Left lung (tissue), 10 donors: Measurements from ENCODE around the gene HRAS. TPM values are rescaled to one million over a fixed set of nuclear protein-coding genes. Genes with fewer than 3 reads are reported as not detected.

Experiments used
- ATAC-seq: fragments of 200-7000 bp; cut with Tn5 transposase; one replicate; pipeline ENCODE4 v1.9.1; 2020; ENCODE audit warnings: moderate library complexity
- DNase-seq, 4 donors: peaks; one replicate each; pipeline ENCODE4 v3.0.0-alpha.2; 2013 to 2020
- H3K27ac ChIP-seq, 2 donors: fragments of 200-600 bp; sonication (generic) in 1 of 2; one replicate each; pipeline versions ENCODE4 v1.5.0 to v1.8.0; 2020 to 2021
- H3K27me3 ChIP-seq, 2 donors: fragments of 200-600 bp; sonication (generic) in 1 of 2; one replicate each; pipeline versions ENCODE4 v1.5.0 to v1.8.0; 2020 to 2021
- H3K36me3 ChIP-seq, 2 donors: fragments of 200-600 bp; sonication (generic) in 1 of 2; one replicate each; pipeline versions ENCODE4 v1.5.0 to v1.8.0; 2020 to 2021
- H3K4me1 ChIP-seq, 2 donors: fragments of 200-600 bp; one replicate each; pipeline ENCODE4 v1.8.0; 2021
- H3K4me3 ChIP-seq, 2 donors: fragments of 200-600 bp; sonication (generic) in 1 of 2; one replicate each; pipeline versions ENCODE4 v1.5.0 to v1.8.0; 2020 to 2021; ENCODE audit warnings: mild to moderate bottlenecking in 1 of 2
- H3K9me3 ChIP-seq, 2 donors: fragments of 200-600 bp; sonication (generic) in 1 of 2; one replicate each; pipeline versions ENCODE4 v1.5.0 to v1.8.0; 2020 to 2021
- CTCF ChIP-seq, 2 donors: fragments of 200-600 bp; sonication (generic) in 1 of 2; IDR thresholded peaks; one replicate each; pipeline versions ENCODE4 v1.5.0 to v1.8.0; 2021; ENCODE audit warnings: antibody characterized with exemption in 2 of 2
- intact Hi-C, 2 donors: fragments of 100-400 bp; cut with DNase I; formaldehyde crosslinking; loops; one replicate each; pipeline versions ENCODE4 v1.11.2 to v1.14.2; 2022
- polyA plus RNA-seq, 6 donors: library from polyadenylated mRNA; unstranded; fragments of 120-200 nt; gene quantifications; one replicate each; pipeline ENCODE4 v1.2.1, GENCODE V29; 2013; ENCODE audit not compliant: insufficient read length in 6 of 6
- total RNA-seq, 2 donors: library from RNA; stranded (reverse); fragmentation: NEBNext Ultra II Directional; extraction: Animal tissue kit (Norgen Biotek cat#: 25700); gene quantifications; one replicate each; pipeline ENCODE4 v1.2.1, GENCODE V29; 2021
- donor health status: DM: no; HTN: yes; CAD: no.
- donor health status: DM: no; HTN: no; CAD: no.

HRAS gene
- total and polyA plus RNA-seq, 8 donors = 32.4 to 52.4 (median 37.9) TPM

GRCh38 chr11:567011-567628 lies 31.7 kb upstream of the HRAS start:
- intact Hi-C loops = no loop called here
- ATAC-seq (no peak), DNase-seq (no peak)
- TF ChIP-seq CTCF (IDR thresholded peaks at IDR 0.05) = no peak
- Histone ChIP-seq H3K4me1 (peaks cover 6 to 27% of the 10 kb centered on the region in 2 donors), H3K27ac (no peak overlapping the region), H3K4me3 (peak overlapping the region in 1 of 2 donors; percentile 53), H3K27me3 (peaks cover 0 to 19% of the 10 kb centered on the region in 2 donors), H3K36me3 (peaks cover 0 to 13% of the 10 kb centered on the region in 2 donors), H3K9me3 (no peaks in the 10 kb centered on the region)

- intact Hi-C loops = no loop called here
Measured at GRCh38 chr11:565921-566509, 30.6 kb upstream of the HRAS start.

GRCh38 chr11:563812-564578 lies 28.6 kb upstream of the HRAS start:
- Histone ChIP-seq H3K36me3 (peaks cover 0 to 13% of the 10 kb centered on the region in 2 donors), H3K27ac (no peak overlapping the region), H3K9me3 (no peaks in the 10 kb centered on the region), H3K4me3 (no peak overlapping the region), H3K27me3 (peaks cover 0 to 20% of the 10 kb centered on the region in 2 donors), H3K4me1 (peaks cover 9 to 44% of the 10 kb centered on the region in 2 donors)
- DNase-seq = peak in 1 of 4 donors; percentile 55
- intact Hi-C loops = no loop called here
- no peak for TF ChIP-seq CTCF (IDR thresholded peaks at IDR 0.05)
- no peak for ATAC-seq

More at GRCh38 chr11:565921-566509, 30.6 kb upstream of the HRAS start:
- Histone ChIP-seq H3K4me1 (peaks cover 6 to 38% of the 10 kb centered on the region in 2 donors), H3K9me3 (no peaks in the 10 kb centered on the region), H3K27ac (no peak overlapping the region), H3K36me3 (peaks cover 0 to 13% of the 10 kb centered on the region in 2 donors), H3K27me3 (peaks cover 0 to 19% of the 10 kb centered on the region in 2 donors), H3K4me3 (no peak overlapping the region)
- ATAC-seq (no peak), DNase-seq (peak in 1 of 4 donors; percentile 61)
- no peak for TF ChIP-seq CTCF (IDR thresholded peaks at IDR 0.05)

GRCh38 chr11:563066-563811 lies 27.9 kb upstream of the HRAS start:
- Histone ChIP-seq H3K27ac (no peak overlapping the region), H3K9me3 (no peaks in the 10 kb centered on the region), H3K4me1 (peaks cover 7 to 42% of the 10 kb centered on the region in 2 donors), H3K4me3 (peak overlapping the region in 1 of 2 donors; percentile 89), H3K36me3 (peaks cover 0 to 13% of the 10 kb centered on the region in 2 donors), H3K27me3 (peaks cover 0 to 23% of the 10 kb centered on the region in 2 donors)
- no peak for TF ChIP-seq CTCF (IDR thresholded peaks at IDR 0.05)
- intact Hi-C loops = no loop called here
- DNase-seq (peak in 1 of 4 donors; percentile 78), ATAC-seq (no peak)
